GM04504 (cell line): ENCODE measurements around the gene ZNF490.

ENCODE experiments used
- DNase-seq: peaks from one replicate; pipeline ENCODE4 v3.0.0-alpha.2; 2012; ENCODE audit warnings: low read depth

Gene ZNF490

GRCh38 chr19:12543855-12544254 is 66.8 kb downstream of the ZNF490 start:
- DNase-seq: no peak
